GM23248 (cell line): Measurements from ENCODE around the gene SOX10. TPM values are rescaled to one million over a fixed set of nuclear protein-coding genes. Genes with fewer than 3 reads are reported as not detected.

ENCODE experiments used
- DNase-seq: peaks from one replicate; pipeline ENCODE4 v3.0.0-alpha.2; 2015
- H2AFZ ChIP-seq: fragments of 200-600 bp; sonication (generic); 2 replicates; pipeline ENCODE4 v1.6.1; 2016; ENCODE audit warnings: antibody characterized with exemption
- H3F3A ChIP-seq: fragments of 200-600 bp; sonication (generic); 2 replicates; pipeline ENCODE4 v1.6.1; 2016; ENCODE audit warnings: mild to moderate bottlenecking, antibody characterized with exemption, mixed run types; ENCODE audit not compliant: insufficient read depth
- H3K27ac ChIP-seq: fragments of 200-600 bp; sonication (generic); 2 replicates; pipeline ENCODE4 v1.5.1; 2016; ENCODE audit warnings: mild to moderate bottlenecking
- H3K27me3 ChIP-seq: fragments of 200-600 bp; sonication (generic); replicated peaks from 2 replicates; pipeline ENCODE4 v1.6.1; 2016; ENCODE audit warnings: mild to moderate bottlenecking; ENCODE audit not compliant: insufficient read depth
- H3K36me3 ChIP-seq: fragments of 200-600 bp; sonication (generic); 2 replicates; pipeline ENCODE4 v1.6.1; 2016; ENCODE audit warnings: low read depth, mild to moderate bottlenecking
- H3K4me1 ChIP-seq: fragments of 200-600 bp; sonication (generic); 2 replicates; pipeline ENCODE4 v1.6.1; 2016; ENCODE audit warnings: mild to moderate bottlenecking; ENCODE audit not compliant: insufficient read depth
- H3K4me2 ChIP-seq: fragments of 200-600 bp; sonication (generic); one replicate; pipeline ENCODE4 v1.6.1; 2016; ENCODE audit warnings: mild to moderate bottlenecking; ENCODE audit not compliant: unreplicated experiment
- H3K4me3 ChIP-seq: fragments of 200-600 bp; sonication (generic); 2 replicates; pipeline ENCODE4 v1.5.1; 2016; ENCODE audit warnings: mild to moderate bottlenecking
- H3K79me2 ChIP-seq: fragments of 200-600 bp; sonication (generic); 2 replicates; pipeline ENCODE4 v1.6.1; 2016; ENCODE audit warnings: mild to moderate bottlenecking; ENCODE audit not compliant: insufficient read depth
- H3K9ac ChIP-seq: fragments of 200-600 bp; sonication (generic); 2 replicates; pipeline ENCODE4 v1.6.1; 2016; ENCODE audit warnings: mild to moderate bottlenecking
- H3K9me2 ChIP-seq: fragments of 200-600 bp; sonication (generic); 2 replicates; pipeline ENCODE4 v1.6.1; 2016; ENCODE audit warnings: mixed run types, mild to moderate bottlenecking, moderate library complexity; ENCODE audit not compliant: insufficient read depth
- H3K9me3 ChIP-seq: fragments of 200-600 bp; sonication (generic); one replicate; pipeline ENCODE4 v1.6.1; 2017; ENCODE audit warnings: low read depth
- H4K20me1 ChIP-seq: fragments of 200-600 bp; sonication (generic); 2 replicates; pipeline ENCODE4 v1.6.0; 2016; ENCODE audit not compliant: insufficient read depth
- EZH2 ChIP-seq: fragments of 200-600 bp; sonication (generic); IDR thresholded peaks from 2 replicates; pipeline ENCODE4 v1.6.1; 2018; ENCODE audit warnings: antibody characterized with exemption, mild to moderate bottlenecking; ENCODE audit not compliant: insufficient read depth, poor library complexity, severe bottlenecking
- EZH2phosphoT487 ChIP-seq: fragments of 200-600 bp; sonication (generic); IDR thresholded peaks from 2 replicates; pipeline ENCODE4 v1.6.1; 2018; ENCODE audit warnings: antibody characterized with exemption, moderate library complexity, mild to moderate bottlenecking, low read depth; ENCODE audit not compliant: insufficient read depth
- WGBS, 2 experiments: methylation state at CpG; one replicate each; pipeline ENCODE4 v1.1.6; 2015 to 2017; ENCODE audit warnings: low lambda C conversion rate in 2 of 2, low coverage in 1 of 2; ENCODE audit errors: missing lambda C conversion rate in 2 of 2; 5-methylcytosine and 5-hydroxymethylcytosine counted together
- in situ Hi-C: fragments of 300-500 bp; cut with MboI; formaldehyde crosslinking; loops from 2 replicates; pipeline ENCODE4 v1.15.0; 2020
- polyA plus RNA-seq: library from polyadenylated mRNA; unstranded; fragments of >200 nt; fragmentation: Nextera tagmentation; extraction: Ambion mirVana; gene quantifications from 2 replicates; pipeline ENCODE4 v1.2.1, GENCODE V29; 2016
- total RNA-seq: library from RNA; depleted of rRNA; stranded (reverse); fragments of >200 nt; shearing (Covaris generic); gene quantifications from 2 replicates; pipeline ENCODE4 v1.2.3, GENCODE V29; 2014

SOX10 gene
- total and polyA plus RNA-seq, 2 experiments from 2014 or later, result not detected

DNA sequence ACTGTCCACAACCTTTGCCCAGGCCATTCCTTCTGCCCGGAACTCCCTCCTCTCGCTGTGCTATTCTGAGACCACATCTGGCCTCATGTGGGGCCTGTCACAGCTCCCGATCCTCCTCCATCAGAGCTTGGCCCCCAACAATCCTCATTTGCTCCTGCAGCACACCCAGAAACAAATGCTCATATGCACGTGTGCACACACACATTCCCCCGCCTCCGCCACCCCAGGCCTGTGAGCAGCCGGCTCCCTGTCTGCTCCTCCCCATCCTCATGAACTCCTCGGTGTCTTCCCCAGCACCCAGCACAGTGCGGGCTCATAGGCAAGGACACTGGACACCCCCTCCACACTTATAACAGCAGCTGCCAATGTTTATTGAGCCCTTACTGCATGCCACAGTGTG, 43.1 kb upstream of the SOX10 start:
- no peak overlapping the region for H3K27ac ChIP-seq
- WGBS, 2 experiments, result 81 to 87% methylated on average over 9 of the region's 9 CpGs
- H3K27me3 ChIP-seq, result no peaks in the 10 kb centered on the region
- no peak overlapping the region for H3K4me3 ChIP-seq
- no peaks in the 10 kb centered on the region for H4K20me1 ChIP-seq
- H3K9me2 ChIP-seq, result no peaks in the 10 kb centered on the region
- TF ChIP-seq EZH2phosphoT487 (no peak), EZH2 (no peak)
- H3K9me3 ChIP-seq, result no peaks in the 10 kb centered on the region
- no peaks in the 10 kb centered on the region for H3K36me3 ChIP-seq
- H3K79me2 ChIP-seq, result no peaks in the 10 kb centered on the region
- in situ Hi-C loops, result no loop called here
- H3K9ac ChIP-seq, result no peak overlapping the region
- H3F3A ChIP-seq, result no peaks in the 10 kb centered on the region
- H3K4me2 ChIP-seq, result no peak overlapping the region
- no peaks in the 10 kb centered on the region; the same call in 1 of the 2 replicates for H3K4me1 ChIP-seq
- no peak for DNase-seq
- H2AFZ ChIP-seq, result no peak overlapping the region

DNA sequence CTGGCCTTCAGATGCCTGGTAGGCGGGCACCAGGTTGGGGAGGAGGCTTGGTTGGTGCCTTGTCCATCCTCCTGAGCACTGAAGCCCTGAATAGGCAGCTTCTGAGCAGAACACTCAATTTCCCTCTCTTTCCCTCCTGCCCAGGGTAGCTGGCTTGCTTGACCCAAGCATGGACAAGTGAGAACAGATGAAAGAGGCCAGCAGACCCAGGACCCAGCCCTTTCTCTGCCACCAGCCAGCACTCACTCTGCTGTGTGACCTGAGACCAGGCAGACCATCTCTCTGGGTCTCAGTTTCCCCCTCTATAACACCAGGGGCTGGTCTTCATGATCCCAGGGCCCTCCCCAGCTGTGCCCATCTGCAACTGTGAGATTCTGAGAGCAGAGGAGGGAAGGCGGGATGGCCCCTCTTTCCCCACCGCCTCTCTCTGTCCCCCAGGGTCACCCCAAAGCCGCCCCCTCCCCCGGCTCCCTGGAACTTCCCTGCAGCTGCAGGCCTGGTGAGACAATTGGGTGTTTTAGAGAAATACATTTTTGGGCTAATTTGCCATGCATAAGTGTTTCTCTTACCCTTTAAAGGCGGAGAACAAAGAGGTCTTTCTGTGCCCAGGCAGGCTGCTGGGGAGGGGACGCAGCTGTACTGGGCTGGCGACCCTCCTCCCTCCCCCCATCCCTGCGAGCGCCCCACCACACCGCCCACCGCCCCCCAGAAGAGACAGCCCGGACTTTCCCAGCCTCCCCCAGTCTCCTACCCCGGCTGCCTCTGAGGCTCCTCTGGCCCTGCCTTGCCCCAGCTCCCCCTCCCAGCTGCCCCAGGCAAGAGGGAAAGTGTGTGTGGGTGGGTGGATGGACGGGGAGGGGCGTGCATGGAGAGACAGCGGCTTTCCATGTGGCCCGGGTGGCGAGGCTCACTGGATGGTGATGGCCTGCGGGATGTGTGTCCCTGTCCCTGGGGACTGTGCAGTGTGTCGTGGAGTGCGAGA, 42.1 kb upstream of the SOX10 start:
- Histone ChIP-seq H3K9me2 (no peaks in the 10 kb centered on the region), H3K27ac (no peak overlapping the region), H3K4me2 (no peak overlapping the region), H2AFZ (no peak overlapping the region), H3K36me3 (no peaks in the 10 kb centered on the region), H3K79me2 (no peaks in the 10 kb centered on the region), H3K4me1 (no peaks in the 10 kb centered on the region), H3K27me3 (no peaks in the 10 kb centered on the region), H3K4me3 (no peak overlapping the region), H3K9me3 (no peaks in the 10 kb centered on the region), H4K20me1 (no peaks in the 10 kb centered on the region), H3K9ac (no peak overlapping the region), H3F3A (no peaks in the 10 kb centered on the region)
- WGBS, 2 experiments, result 67 to 75% methylated on average over 13 to 22 of the region's 22 CpGs
- DNase-seq, result no peak
- in situ Hi-C loops, result no loop called here
- TF ChIP-seq EZH2phosphoT487 (no peak), EZH2 (no peak)

DNA sequence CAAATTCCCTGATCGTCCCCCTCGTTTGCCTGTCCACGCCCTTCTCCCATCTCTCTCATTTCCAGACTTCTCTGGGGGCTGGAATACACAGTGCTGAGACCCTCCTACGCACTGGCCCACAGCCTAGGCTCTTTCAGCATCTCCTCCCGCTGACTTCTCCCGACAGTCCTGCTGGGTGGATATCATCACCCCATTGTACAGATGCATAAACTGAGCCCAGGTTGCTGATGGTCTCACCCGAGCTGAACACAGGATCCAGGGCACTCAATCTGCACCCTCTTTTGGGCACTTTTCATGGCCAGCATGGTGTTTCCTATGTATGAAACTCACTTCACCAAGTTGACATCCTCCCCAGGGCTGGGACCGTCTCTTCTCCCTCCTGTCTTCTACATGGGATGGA, 41.2 kb upstream of the SOX10 start:
- DNase-seq, result no peak
- Histone ChIP-seq H3K4me3 (no peak overlapping the region), H3K79me2 (no peaks in the 10 kb centered on the region), H3K9me3 (no peaks in the 10 kb centered on the region), H3K27me3 (no peaks in the 10 kb centered on the region), H3K9me2 (no peaks in the 10 kb centered on the region), H4K20me1 (no peaks in the 10 kb centered on the region), H3K36me3 (no peaks in the 10 kb centered on the region), H3K4me1 (no peaks in the 10 kb centered on the region), H2AFZ (no peak overlapping the region), H3F3A (no peaks in the 10 kb centered on the region), H3K4me2 (no peak overlapping the region), H3K9ac (no peak overlapping the region), H3K27ac (no peak overlapping the region)
- WGBS, 2 experiments, result 80 to 85% methylated on average over 8 of the region's 8 CpGs
- in situ Hi-C loops, result no loop called here
- TF ChIP-seq EZH2phosphoT487 (no peak), EZH2 (no peak)

DNA sequence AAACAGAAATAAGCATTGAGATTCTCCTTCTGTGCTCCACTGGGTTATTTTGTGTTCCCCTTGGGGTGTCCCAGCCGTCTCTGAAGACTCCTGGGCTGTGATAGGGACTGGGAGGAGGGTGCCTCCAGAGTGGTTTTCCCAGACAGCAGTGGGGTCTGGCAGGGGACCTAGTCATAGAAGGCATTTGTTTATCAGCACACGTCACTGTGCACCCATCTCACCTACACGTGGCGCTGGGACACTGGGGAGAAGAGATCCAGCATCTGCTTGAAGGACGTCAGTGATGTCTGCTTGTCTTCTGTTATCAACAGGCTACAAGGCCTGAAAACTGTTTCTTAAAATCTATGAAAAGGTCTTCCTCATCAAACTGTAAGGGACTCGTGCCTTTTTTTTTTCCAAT, 38.7 kb upstream of the SOX10 start:
- no peaks in the 10 kb centered on the region for H4K20me1 ChIP-seq
- H3K4me2 ChIP-seq, result no peak overlapping the region
- no peaks in the 10 kb centered on the region for H3K79me2 ChIP-seq
- H3K9me3 ChIP-seq, result no peaks in the 10 kb centered on the region
- H3K27ac ChIP-seq, result no peak overlapping the region
- WGBS, 2 experiments, result 71 to 88% methylated on average over 6 of the region's 6 CpGs
- no peaks in the 10 kb centered on the region for H3F3A ChIP-seq
- DNase-seq, result no peak
- H2AFZ ChIP-seq, result no peak overlapping the region
- no peaks in the 10 kb centered on the region for H3K4me1 ChIP-seq
- no peaks in the 10 kb centered on the region for H3K36me3 ChIP-seq
- no peaks in the 10 kb centered on the region for H3K9me2 ChIP-seq
- no peaks in the 10 kb centered on the region for H3K27me3 ChIP-seq
- in situ Hi-C loops, result no loop called here
- H3K9ac ChIP-seq, result no peak overlapping the region
- H3K4me3 ChIP-seq, result no peak overlapping the region
- TF ChIP-seq EZH2phosphoT487, result no peak
